Hepatocyte (in vitro differentiated cells): Measurements from ENCODE around the gene TYMS. TPM values are rescaled to one million over a fixed set of nuclear protein-coding genes. Genes with fewer than 3 reads are reported as not detected.

Source experiments
- DNase-seq: peaks from one replicate; pipeline ENCODE4 v3.0.0-alpha.2; 2016; ENCODE audit warnings: low spot score
- H2AFZ ChIP-seq: fragments of 200-600 bp; sonication (generic); 2 replicates; pipeline ENCODE4 v1.6.0; 2016; ENCODE audit warnings: antibody characterized with exemption, mild to moderate bottlenecking
- H3K27ac ChIP-seq: fragments of 200-600 bp; sonication (generic); 2 replicates; pipeline ENCODE4 v1.5.1; 2016; ENCODE audit warnings: mild to moderate bottlenecking
- H3K27me3 ChIP-seq: fragments of 200-600 bp; sonication (generic); 2 replicates; pipeline ENCODE4 v1.6.1; 2016
- H3K36me3 ChIP-seq: fragments of 200-600 bp; sonication (generic); replicated peaks from 2 replicates; pipeline ENCODE4 v1.5.1; 2016; ENCODE audit warnings: low read depth; ENCODE audit not compliant: insufficient read depth
- H3K4me1 ChIP-seq: fragments of 200-600 bp; sonication (generic); 2 replicates; pipeline ENCODE4 v1.5.1; 2016; ENCODE audit warnings: mild to moderate bottlenecking, moderate library complexity; ENCODE audit not compliant: insufficient read depth
- H3K4me2 ChIP-seq: fragments of 200-600 bp; sonication (generic); 2 replicates; pipeline ENCODE4 v1.6.0; 2016
- H3K4me3 ChIP-seq: fragments of 200-600 bp; sonication (generic); 2 replicates; pipeline ENCODE4 v1.5.1; 2016; ENCODE audit warnings: mild to moderate bottlenecking
- H3K79me2 ChIP-seq: fragments of 200-600 bp; sonication (generic); 2 replicates; pipeline ENCODE4 v1.6.0; 2017; ENCODE audit warnings: mild to moderate bottlenecking
- H3K9me2 ChIP-seq: fragments of 200-600 bp; sonication (generic); replicated peaks from 2 replicates; pipeline ENCODE4 v1.6.0; 2017; ENCODE audit warnings: mild to moderate bottlenecking; ENCODE audit not compliant: insufficient read depth
- H3K9me3 ChIP-seq: fragments of 200-600 bp; sonication (generic); 2 replicates; pipeline ENCODE4 v1.5.1; 2016; ENCODE audit warnings: low read depth, mild to moderate bottlenecking
- H4K20me1 ChIP-seq: fragments of 200-600 bp; sonication (generic); 2 replicates; pipeline ENCODE4 v1.6.0; 2016; ENCODE audit warnings: mild to moderate bottlenecking; ENCODE audit not compliant: insufficient read depth, poor library complexity, severe bottlenecking
- EZH2 ChIP-seq: fragments of 200-600 bp; sonication (generic); IDR thresholded peaks from 2 replicates; pipeline ENCODE4 v1.6.1; 2016; ENCODE audit warnings: antibody characterized with exemption, mild to moderate bottlenecking, borderline replicate concordance
- EZH2phosphoT487 ChIP-seq: fragments of 200-600 bp; sonication (generic); IDR thresholded peaks from one replicate; pipeline ENCODE4 v1.6.1; 2018; ENCODE audit warnings: antibody characterized with exemption, mild to moderate bottlenecking, low read depth, moderate library complexity; ENCODE audit not compliant: unreplicated experiment, severe bottlenecking
- WGBS: methylation state at CpG from one replicate; pipeline ENCODE4 v1.1.6; 2016; ENCODE audit warnings: low lambda C conversion rate; ENCODE audit errors: missing lambda C conversion rate; 5-methylcytosine and 5-hydroxymethylcytosine counted together
- polyA plus RNA-seq: library from polyadenylated mRNA; unstranded; fragments of >200 nt; fragmentation: Nextera tagmentation; extraction: Ambion mirVana; gene quantifications from 2 replicates; pipeline ENCODE4 v1.2.1, GENCODE V29; 2016
- total RNA-seq: library from RNA; depleted of rRNA; stranded (reverse); fragments of >200 nt; gene quantifications from 2 replicates; pipeline ENCODE4 v1.2.3, GENCODE V29; 2014
- TF ChIP-seq, protein P1 (sequence below): fragments of 200-600 bp; sonication (generic); IDR thresholded peaks from 2 replicates; pipeline ENCODE4 v1.5.1; 2016; ENCODE audit warnings: antibody characterized with exemption, mild to moderate bottlenecking; ENCODE audit not compliant: poor library complexity

TYMS gene
- total and polyA plus RNA-seq, 2 experiments from 2014 or later: 15.1 to 39.8 TPM

DNA sequence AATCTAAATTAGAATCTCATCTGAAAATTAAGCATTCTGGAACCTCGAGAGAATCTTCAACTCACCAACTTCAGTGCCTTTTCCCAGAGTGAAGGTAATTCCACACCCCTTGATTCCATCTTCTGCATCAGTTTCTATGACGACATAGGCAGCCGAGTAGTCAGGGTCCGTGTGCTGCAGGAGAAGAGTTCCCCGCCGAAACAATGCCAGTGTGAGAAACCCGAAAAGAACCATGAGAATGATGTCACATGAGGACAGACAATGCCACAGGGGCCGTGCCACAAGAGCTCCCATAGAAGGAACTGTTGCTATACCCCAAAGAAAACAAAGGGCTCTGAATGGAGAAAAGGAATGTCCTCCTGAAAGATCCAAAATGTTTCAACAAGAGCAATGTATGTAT, 49.0 kb downstream of the TYMS start:
- H2AFZ ChIP-seq: no peak overlapping the region
- no peak overlapping the region for H3K27ac ChIP-seq
- no peaks in the 10 kb centered on the region for H3K27me3 ChIP-seq
- H3K36me3 ChIP-seq: no peaks in the 10 kb centered on the region
- peaks cover 57% of the 10 kb centered on the region for H3K79me2 ChIP-seq
- H4K20me1 ChIP-seq: peaks cover 3% of the 10 kb centered on the region
- WGBS: 88% methylated on average over 8 of the region's 8 CpGs
- TF ChIP-seq, protein P1, sequence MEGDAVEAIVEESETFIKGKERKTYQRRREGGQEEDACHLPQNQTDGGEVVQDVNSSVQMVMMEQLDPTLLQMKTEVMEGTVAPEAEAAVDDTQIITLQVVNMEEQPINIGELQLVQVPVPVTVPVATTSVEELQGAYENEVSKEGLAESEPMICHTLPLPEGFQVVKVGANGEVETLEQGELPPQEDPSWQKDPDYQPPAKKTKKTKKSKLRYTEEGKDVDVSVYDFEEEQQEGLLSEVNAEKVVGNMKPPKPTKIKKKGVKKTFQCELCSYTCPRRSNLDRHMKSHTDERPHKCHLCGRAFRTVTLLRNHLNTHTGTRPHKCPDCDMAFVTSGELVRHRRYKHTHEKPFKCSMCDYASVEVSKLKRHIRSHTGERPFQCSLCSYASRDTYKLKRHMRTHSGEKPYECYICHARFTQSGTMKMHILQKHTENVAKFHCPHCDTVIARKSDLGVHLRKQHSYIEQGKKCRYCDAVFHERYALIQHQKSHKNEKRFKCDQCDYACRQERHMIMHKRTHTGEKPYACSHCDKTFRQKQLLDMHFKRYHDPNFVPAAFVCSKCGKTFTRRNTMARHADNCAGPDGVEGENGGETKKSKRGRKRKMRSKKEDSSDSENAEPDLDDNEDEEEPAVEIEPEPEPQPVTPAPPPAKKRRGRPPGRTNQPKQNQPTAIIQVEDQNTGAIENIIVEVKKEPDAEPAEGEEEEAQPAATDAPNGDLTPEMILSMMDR: no peak
- TF ChIP-seq EZH2phosphoT487 (no peak), EZH2 (no peak)
- H3K9me3 ChIP-seq: no peaks in the 10 kb centered on the region
- H3K4me3 ChIP-seq: no peak overlapping the region
- no peak overlapping the region for H3K4me2 ChIP-seq
- H3K9me2 ChIP-seq: no peaks in the 10 kb centered on the region
- H3K4me1 ChIP-seq: peaks cover 32% of the 10 kb centered on the region
- no peak for DNase-seq

DNA sequence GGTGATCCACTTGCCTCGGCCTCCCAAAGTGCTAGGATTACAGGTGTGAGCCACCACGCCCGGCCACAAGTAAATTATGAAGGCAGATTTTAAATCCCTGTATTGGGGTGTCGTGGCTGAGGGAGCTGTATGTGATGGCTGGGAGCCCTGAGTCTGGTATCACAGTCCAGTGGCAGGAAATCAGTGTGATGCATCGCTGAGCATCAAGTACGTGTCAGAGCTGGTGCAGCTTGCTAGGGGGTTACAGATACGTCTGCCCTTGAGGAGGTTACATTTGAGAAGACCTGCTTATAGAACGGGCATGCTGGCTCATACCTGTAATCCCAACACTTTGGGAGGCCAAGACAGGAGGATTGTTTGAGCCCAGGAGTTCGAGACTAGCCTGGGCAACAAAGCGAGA, 50.6 kb downstream of the TYMS start:
- peaks cover 21% of the 10 kb centered on the region for H3K4me1 ChIP-seq
- no peak overlapping the region for H2AFZ ChIP-seq
- peaks cover 3% of the 10 kb centered on the region for H4K20me1 ChIP-seq
- peaks cover 58% of the 10 kb centered on the region for H3K79me2 ChIP-seq
- WGBS: 97% methylated on average over 10 of the region's 10 CpGs
- TF ChIP-seq, protein P1: no peak
- TF ChIP-seq EZH2 (no peak), EZH2phosphoT487 (no peak)
- DNase-seq: no peak
- no peak overlapping the region for H3K4me2 ChIP-seq
- no peak overlapping the region for H3K27ac ChIP-seq
- H3K27me3 ChIP-seq: no peaks in the 10 kb centered on the region
- no peaks in the 10 kb centered on the region for H3K9me3 ChIP-seq
- H3K9me2 ChIP-seq: no peaks in the 10 kb centered on the region
- no peak overlapping the region for H3K4me3 ChIP-seq
- H3K36me3 ChIP-seq: no peaks in the 10 kb centered on the region

DNA sequence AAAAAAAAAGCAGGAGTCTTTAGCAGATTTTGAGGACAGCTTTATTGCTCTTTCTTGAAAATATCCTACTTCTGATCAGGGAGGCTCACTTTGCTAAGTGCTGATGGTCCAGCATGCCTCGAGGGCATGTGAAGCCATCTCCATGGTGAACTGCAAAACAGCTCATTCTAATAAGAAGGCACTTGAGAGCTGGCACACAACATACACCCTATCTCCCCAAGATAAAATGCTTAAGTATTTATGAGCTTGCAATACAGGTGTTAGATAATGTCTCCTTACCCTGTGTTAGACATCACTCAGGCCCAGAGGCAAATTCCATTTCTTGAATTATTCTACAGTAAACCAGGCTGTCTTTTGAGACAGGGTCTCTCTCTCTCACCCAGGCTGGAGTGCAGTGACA, 52.3 kb downstream of the TYMS start:
- H3K9me3 ChIP-seq: no peaks in the 10 kb centered on the region
- no peaks in the 10 kb centered on the region for H3K36me3 ChIP-seq
- peaks cover 13% of the 10 kb centered on the region for H3K4me1 ChIP-seq
- no peaks in the 10 kb centered on the region for H3K27me3 ChIP-seq
- H3K4me3 ChIP-seq: no peak overlapping the region
- no peak for DNase-seq
- peak overlapping the region; percentile 83 for H3K4me2 ChIP-seq
- H3K9me2 ChIP-seq: no peaks in the 10 kb centered on the region
- TF ChIP-seq EZH2 (no peak), EZH2phosphoT487 (no peak)
- TF ChIP-seq, protein P1: no peak
- WGBS: 67% methylated on average over 1 of the region's 1 CpG
- peaks cover 3% of the 10 kb centered on the region for H4K20me1 ChIP-seq
- peaks cover 58% of the 10 kb centered on the region for H3K79me2 ChIP-seq
- no peak overlapping the region for H2AFZ ChIP-seq
- peak overlapping the region; percentile 42 for H3K27ac ChIP-seq
